HG02852 (cell line): ENCODE data around the gene ZC3HAV1.
A peak's percentile ranks its signal among the peaks of the same experiment; 100 is the strongest.
"Not testable (repeated sequence)": the region's sequence is repeated elsewhere in the genome, so short reads cannot be mapped to it uniquely, and the experiment has no call there.

Experiments
- ATAC-seq: cut with Tn5 transposase; IDR thresholded peaks from one replicate; pipeline ENCODE4 v1.9.1; 2021; ENCODE audit warnings: mild to moderate bottlenecking, moderate library complexity; ENCODE audit not compliant: unreplicated experiment

ZC3HAV1 gene

DNA sequence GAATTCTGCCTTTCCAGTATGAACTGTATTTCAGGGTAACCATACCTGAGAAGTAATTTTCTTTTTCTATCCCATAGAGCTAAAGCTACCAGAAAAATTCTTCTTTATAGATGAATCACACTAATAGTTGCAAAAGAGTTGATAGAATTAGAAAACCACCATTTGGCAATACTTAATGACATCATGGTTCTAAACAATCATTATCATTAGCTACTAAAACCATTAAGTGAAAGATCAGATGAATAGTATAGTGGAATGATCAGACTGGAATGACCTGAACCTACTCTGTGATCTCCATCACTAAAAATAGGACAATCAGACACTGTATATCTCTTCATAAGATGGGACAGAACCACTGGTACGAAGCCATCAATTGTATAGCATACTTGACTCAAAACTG is 53.8 kb downstream of the ZC3HAV1 start:
- ATAC-seq = no peak

DNA sequence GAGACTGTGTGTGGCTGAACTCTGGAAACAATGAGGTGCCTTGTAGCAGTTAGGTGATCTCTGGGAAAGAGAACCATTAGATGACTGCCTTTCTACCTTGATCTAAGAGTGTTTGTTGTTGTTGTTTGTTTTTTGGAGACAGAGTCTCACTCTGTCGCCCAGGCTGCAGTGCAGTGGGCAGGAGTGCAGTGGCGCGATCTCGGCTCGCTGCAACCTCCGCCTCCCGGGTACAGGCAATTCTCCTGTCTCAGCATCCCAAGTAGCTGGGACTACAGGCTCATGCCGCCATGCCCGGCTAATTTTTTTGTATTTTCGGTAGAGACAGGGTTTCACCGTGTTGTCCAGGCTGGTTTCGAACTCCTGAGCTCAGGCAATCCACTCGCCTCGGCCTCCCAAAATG is 54.9 kb downstream of the ZC3HAV1 start:
- not testable (repeated sequence) for ATAC-seq

DNA sequence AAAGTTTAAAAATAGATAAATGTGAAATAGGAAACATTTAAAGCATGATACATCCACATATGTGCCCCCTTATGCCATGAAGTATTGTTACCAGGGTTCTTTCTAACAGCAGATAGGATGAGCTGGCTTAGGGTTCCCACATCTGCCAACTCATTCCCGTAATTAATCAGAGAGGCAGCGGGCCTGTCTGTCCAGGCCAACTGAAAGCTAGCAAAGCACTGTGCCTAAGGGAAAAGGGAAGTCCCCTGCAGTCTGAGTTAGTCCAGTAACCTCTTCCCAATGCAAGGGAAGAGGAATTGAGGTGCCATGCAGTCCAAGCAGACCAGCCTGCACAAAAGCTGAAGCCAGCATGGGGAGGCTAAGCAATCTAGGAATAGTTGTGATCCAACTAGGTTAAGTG is 55.4 kb downstream of the ZC3HAV1 start:
- no peak for ATAC-seq

DNA sequence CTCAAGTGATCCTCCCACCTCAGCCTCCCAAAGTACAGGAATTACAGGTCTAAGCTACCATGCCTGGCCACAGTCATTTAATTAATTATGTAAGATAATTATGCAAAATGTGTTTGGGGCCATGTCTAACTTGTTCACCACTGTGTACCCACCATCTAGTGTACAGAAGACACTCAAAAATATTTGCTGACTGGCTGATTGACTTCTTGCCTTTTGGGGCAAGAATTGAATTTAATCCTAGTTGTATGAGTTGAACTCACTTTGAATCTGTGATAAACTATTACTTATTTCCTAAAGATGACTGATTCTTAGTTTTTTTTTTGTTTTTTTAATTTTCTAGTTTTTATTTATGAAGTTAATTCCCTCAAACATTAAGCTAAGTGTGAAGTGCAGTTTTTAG is 57.9 kb downstream of the ZC3HAV1 start:
- ATAC-seq = no peak

DNA sequence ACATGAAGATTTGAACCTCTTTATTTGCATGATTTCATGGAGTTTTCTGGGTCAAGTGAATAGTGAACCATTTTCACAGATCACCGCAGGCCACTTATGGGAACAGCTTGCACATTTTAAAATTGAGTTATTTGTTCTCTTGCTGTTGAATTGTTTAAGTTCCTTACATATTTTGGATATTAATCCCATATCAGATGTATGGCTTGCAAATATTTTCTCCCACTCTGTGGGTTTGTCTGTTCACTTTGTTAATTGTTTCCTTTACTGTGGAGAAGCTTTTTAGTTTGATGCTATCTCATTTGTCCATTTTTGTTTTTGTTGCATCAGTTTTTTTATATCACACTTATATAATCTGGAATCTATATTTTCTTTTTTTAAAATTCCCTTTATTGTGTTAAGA is 59.6 kb downstream of the ZC3HAV1 start:
- ATAC-seq = no peak

DNA sequence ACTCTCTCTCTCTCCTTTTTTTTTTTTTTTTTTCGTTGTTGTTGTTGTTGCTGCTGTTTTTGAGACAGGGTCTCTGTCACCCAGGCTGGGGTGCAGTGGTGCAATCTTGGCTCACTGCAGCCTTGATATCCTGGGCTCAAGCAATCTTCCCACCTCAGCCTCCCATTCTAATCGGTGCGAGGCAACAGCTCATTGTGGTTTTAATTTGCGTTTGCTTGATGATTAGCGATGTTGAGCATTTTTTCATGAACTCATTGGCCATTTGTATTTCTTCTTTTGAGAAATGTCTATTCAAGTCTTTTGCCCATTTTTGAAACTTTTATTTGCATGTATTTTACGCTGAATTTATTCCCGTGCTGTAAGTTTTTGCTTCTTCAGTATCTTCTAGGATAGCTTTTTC is 60.4 kb downstream of the ZC3HAV1 start:
- ATAC-seq = no peak

DNA sequence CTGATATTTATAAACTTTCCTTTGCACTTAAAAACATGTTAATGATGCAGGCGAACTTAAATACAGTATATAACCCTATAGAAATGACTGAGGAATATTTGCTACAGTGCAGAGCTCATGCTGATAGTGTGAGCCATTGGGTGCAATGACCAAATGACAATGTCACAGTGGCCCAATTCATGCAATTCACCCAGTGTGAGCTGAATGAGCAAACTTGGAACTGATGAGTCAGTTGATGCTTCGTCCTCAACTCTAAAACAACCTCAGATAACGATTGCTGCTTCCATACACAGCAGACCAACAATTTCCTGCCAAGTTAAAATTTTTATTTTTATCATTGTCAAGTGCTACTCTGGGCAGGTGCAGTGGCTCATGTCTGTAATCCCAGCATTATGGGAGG is 61.5 kb downstream of the ZC3HAV1 start:
- no peak for ATAC-seq

DNA sequence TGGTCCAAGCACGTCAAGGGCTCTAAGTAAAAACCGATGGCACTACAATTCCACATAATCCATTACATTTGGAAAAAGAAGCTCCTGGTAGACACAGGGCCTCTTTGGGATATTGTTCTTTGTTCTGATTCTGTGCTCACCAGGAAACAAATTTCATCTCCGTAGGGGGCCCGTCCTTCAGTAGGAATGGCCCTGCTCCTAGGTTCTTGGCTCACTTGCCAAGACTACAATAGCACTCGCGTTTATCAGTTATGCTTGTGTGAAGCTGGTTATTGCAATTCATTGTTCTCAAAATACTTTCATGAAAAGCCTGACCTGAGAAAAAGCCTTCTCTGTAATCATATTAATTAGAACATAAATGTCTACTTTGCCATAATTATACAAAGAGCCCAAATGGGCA is 63.4 kb downstream of the ZC3HAV1 start:
- ATAC-seq = no peak

DNA sequence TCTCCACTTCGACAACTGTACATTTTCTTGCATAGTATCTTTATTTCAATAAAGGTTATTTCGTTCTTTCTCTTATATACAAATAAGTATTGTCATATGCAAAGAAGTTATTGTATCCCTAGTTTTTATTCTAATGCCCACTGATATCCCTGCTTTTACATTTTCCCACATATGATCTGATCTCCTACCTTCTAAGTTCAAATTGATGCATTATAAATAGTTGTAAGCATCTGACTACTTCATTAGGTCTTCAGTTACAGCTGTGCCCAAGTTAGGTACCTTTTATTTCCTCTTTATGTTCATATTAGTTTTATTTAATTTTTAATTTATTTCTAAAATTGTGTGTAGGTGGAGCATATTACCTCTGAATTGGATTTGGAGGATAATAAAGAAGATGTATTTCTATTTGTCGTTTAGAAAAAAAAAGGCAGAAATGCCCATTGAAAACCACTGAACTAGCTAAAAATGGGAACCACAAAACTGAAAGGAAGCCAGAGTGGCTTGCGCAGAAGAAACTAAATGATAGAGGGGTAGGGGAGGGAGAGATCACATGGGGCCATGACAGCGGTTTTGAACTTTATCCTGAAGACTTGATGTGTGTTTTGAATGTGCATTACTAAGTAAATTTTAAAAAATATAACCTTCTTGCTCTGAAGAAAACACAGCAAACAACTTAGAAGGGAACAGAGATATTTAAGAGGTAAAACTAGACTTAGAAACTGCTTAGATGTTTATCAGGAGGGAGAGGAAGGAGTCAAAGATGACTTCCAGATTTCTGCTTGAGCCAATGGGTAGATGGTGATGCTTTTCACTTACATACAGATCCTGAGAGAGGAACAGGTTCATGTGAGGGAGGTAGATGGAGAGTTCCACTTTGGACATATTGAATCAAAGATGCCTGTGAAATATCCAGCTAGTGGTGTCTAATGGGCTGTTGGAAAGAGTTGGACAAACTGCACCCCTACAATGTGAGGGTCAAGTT is 64.4 kb downstream of the ZC3HAV1 start:
- peak; percentile 48 for ATAC-seq

DNA sequence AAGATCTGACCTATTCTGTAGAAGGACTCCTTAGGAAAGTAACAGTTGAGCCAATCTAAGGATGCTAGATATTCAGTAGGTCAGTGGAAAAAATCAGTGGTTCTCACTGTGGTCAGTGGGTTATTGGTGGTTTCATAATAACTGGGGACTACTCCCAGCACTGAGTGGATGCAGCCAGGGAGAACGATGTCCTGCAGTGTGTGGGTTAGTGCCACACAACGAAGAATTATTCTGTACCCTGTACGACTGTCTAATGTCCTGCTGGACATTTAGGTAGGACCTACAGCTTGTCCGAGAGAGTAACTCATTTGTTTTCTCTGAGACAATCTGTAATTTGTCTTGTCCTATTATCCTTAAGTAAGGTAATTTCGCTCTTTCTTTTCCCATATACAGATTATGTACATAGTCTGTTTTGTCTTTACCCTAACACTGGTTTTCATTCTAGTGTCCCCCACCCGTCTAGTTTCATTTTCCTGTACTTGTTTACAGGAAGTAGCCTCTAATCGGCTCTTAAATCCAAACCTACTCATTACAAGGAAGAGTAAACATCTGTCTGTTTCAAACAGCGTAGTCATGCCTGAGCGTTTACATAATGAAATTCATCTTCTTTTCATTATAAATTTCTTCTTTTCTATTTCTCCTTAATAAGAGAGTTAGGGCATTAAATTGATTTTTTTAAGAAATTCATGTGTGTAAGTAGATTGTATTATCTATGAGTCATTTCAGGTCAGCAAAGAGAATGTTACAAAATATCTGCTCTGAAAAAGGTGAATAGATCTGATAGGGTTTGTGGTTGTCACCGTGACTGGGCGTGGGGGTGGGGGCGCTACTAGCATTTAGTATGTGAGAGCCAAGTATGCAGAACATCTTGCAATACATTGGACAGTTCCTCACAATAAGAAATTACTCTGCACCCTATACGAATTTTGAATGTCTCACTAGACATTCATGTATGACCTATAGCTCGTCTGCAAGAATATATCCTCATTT is 65.4 kb downstream of the ZC3HAV1 start:
- ATAC-seq = peak; percentile 46

DNA sequence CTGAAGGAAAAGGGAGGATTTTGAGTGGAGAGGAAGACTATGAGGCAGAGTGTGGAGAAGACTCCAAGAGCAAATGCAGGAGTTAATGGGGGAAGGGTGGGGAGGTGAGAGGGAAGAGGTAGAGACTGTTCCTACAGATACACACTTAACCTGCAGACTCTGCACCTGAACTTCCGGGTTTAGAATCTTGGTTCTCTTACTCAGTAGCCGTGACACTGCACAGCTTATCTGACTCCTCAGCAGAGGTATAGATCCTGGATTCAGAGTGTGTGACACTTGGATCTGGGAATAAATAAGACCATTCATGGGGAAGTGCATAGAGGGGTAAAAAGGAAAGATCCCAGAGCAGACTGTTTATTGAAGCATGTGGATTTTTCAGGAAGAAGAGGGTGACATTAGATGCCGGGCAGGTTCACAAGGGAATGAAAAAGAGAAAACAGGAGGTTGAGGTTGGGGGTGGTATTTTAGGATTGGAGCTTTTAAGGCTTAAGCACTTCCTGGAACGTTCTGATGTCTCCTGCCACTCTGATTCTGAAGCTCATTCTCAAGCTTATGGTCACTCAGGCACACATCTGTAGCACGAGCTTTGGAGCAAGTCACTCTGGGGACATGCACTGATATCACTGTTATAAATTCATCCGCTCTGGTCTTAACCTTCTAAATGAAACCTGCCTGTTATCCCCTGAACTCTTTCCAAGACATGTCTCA is 68.0 kb downstream of the ZC3HAV1 start:
- ATAC-seq = no peak

DNA sequence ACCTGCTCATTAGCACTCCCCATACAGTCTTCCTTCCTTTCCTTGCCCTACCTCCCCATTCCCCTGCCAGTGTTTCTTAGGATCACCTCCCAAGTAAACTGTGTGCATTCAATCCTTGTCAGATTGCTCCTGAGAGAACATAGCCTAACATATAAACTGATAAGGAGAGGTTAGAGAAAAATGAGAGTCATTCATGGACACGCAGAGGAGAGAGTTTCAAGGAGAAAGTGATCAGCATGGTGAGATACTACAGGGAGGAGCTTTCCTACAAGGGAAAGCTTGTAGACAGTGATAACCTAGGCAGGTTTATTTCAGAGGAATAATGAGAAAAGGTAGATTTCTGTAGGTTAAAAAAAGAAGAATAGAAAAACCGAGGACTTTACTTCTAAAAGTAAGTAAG is 70.8 kb downstream of the ZC3HAV1 start:
- ATAC-seq = no peak

DNA sequence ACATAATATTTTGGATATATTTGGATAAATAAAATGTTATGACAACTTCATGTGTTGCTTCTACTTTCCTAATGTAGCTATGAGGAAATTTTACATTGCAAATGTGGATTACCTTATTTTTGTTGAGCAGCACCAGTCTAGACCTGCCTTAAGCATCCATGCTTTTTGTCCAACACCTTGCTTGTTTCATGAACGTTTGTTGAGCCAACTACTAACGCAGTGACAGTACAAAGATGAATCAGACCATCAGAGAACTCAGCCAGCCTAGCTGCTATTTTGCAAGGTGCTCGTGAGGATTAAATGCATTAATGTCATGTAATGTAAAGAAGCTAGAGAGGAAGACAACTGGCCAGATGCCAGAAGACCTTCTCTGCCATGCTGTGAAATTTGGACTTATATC is 72.6 kb downstream of the ZC3HAV1 start:
- no peak for ATAC-seq

DNA sequence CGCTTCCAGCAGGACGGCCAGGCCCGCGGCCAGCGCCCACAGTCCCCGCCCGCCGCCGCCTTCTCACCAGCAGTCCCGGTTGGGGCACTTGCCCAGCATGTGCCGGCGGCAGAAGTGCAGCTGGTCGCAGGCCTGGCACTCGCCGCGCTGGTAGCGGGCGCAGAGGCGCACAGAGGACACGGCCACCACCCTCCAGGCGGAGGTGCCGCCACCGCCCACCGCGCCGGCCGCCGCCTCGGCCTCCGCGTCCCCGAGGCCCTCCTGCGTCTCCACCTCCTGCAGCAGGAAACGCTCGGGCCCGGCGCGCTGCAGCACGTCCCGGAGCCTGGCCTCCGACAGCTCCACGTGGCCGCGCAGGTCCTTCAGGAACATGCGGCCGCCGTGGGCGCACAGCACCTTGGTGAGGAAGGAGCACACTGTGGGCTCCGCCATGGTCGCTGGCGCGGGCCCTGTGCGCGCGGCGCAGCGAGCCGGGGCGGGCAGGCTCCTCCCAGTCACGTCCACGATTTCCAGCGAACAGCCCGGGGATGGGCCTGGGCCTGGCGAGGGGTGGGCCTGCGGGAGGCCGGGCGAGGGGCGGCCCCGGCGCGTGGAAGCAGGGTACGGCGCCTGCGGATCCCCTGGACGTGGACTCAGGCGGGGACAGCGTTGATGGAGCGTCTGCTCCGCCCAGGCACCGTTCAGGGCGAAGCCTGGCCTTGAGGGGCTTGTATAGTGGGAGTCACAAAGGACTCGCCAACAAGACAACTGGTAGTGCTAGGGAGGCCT is 73.8 kb downstream of the ZC3HAV1 start, which contains the start of gene ZC3HAV1L:
Gene ZC3HAV1L, minus strand, starts transcription at position 457 of the 768 bp plus-strand sequence. Its CDS starts 25 bp downstream, at position 432.
- ATAC-seq = peak; percentile 87

DNA sequence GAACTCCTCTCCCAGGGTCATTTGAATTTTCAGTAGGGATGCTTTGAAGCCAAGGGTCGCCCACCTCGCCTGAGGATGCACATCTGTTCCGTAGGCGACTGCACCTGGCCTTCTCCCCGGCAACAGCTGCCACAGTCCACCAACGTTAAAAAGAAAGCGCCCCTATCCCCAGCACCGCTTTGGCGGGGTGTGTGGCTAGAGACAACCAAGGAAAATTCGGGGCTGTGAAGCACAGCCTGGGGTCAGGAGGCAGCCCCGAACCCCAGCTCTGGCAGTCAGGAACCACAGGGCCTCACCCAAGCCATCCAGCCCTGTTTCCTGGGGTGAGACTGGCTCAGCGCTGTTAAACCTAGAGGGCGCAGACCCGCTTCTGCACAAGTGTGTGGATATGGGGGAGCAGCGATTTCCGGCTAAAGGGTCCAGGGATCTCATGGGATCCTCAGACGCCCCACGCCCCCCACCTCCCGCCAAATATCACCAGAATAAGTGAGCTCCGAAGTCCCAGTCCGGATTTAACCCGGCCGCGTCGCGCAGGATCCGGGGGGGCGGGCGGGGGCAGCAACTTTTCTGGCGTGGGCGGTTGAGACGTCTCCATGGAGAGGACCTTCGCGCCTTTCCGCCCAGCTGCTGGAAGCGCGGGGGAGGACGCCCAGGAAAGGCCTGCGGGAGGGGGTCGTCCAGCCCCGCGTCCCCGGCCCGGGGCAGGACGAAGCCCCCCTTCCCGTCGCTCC is 74.5 kb downstream of the ZC3HAV1 start:
- peak; percentile 41 for ATAC-seq

DNA sequence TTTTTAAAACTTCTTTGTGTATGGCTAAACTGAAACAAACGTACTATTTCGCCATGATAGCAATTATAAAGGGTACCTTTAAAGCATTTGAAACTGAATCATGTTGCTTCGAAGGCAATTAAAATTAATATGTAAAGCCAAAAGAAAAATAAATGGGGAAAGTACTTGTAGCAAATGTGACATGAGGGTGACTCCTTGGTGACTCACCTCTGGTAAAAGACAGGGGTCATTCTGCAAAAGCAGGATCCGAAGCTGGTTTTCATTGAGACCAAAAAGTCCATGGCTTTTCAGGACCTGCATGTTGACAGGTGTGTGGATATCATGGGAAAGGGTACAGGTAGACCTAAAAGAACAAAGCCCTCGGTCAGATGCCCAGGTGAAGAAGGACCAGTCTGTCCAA is 75.2 kb downstream of the ZC3HAV1 start:
- no peak for ATAC-seq

DNA sequence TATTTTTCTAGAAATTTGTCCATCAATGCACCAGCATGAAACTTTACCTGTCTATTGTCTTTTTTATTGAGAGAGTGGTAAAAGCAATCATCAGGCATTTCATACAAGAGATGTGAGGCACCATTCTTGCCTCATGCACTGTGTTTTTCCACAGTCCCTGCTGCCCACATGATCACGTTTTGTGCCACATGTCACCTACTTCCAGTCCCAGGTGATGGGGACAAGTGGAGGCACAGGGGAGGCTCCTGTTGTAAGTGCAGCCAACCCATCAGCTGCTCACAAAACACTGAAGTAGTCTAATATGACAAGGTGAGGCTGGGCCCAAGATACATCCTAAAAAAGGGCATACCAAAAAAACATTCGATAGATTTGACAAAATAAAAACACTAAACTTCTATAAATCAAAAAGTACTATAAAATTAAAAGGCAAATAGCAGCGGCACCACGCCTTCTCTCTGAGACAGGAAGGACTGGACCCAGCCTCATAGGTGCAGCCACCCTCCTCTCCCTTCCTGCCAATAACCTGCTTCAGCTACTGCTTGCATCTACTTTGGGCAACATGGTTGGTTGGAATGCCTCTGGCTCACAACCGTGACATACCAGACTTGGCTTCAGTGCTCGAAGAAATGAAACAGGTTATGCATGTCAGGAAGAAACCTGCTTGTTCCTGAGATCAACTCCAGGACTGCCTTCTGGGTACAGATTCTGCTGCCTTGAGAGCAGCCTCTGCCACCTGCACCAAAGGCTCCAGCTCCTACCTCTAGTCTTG is 76.0 kb downstream of the ZC3HAV1 start:
- no peak for ATAC-seq

DNA sequence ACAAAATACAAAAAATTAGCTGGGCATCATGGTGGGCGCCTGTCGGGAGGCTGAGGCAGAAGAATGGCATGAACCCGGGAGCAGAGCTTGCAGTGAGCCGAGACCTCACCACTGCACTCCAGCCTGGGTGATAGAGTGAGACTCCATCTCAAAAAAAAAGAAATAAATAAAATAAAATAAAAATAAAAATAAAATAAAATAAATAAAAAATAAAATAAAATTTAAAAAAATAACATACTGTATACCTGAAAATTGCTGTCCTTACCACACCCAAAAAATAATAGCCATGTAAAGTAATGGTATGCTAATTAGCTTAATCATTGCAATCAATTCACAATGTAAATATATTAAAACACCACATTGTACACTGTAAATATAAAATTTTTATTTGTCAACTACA is 77.0 kb downstream of the ZC3HAV1 start:
- no peak for ATAC-seq

DNA sequence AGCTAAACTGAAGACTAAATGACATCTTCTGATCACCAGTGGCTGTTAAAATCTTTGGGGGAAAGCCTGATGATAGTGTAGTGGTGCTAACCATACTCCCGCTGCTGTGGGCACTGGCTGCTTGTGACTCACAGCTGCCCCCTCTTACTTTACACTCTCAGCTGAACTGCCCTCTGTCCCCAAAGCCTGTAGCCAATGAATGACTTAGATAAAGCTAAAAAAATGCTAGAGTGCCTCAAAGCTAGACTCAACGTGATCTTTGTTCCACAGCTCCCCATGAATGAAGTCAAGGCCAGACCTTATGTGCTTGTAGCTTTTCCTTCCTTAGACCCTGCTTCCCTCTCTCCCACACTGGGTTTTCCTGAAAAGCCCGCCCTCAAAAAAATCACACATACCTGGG is 80.2 kb downstream of the ZC3HAV1 start:
- ATAC-seq = no peak
